Endothelial cell of umbilical vein (primary cell): Measurements from ENCODE around the gene PDK1. TPM values are rescaled to one million over a fixed set of nuclear protein-coding genes. Genes with fewer than 3 reads are reported as not detected.

ENCODE experiments used
- BruUV-seq: library from RNA; stranded (reverse); fragments of 400-500 nt; replicated peaks from 2 replicates; lab custom pipeline; 2021; lab: Mats Ljungman, UMichigan
- CTCF ChIA-PET: fragments of 300-600, 350-600 bp; sonication (Branson Sonifier 250); formaldehyde crosslinking; loops from one replicate; lab custom pipeline; 2021; ENCODE audit warnings: antibody characterized with exemption, inconsistent platforms; lab: Charles Lee
- POLR2A ChIA-PET: fragments of 300-600, 350-600 bp; sonication (Branson Sonifier 250); formaldehyde crosslinking; loops from one replicate; lab custom pipeline; 2021; ENCODE audit warnings: antibody characterized with exemption, inconsistent platforms; lab: Charles Lee
- DNase-seq: peaks from one replicate; pipeline ENCODE4 v3.0.0-alpha.2; 2011; ENCODE audit warnings: low read depth, low spot score
- FAIRE-seq: peaks from 2 replicates; lab custom pipeline; 2011; peaks lifted over from hg19 to GRCh38; lab: Jason Lieb, UNC
- H2AFZ ChIP-seq: 2 replicates; pipeline ENCODE4 v1.6.0; 2012; ENCODE audit warnings: low read depth, low read length, control low read depth, inconsistent platforms
- H3K27ac ChIP-seq: 2 replicates; pipeline ENCODE4 v1.5.1; 2011; ENCODE audit warnings: low read depth, mild to moderate bottlenecking, control low read depth, low read length, moderate library complexity; ENCODE audit not compliant: insufficient read depth
- H3K27me3 ChIP-seq, 2 experiments: 2 replicates each; pipeline versions ENCODE4 v1.6.0 to v1.6.1; 2011; ENCODE audit warnings: low read length in 2 of 2, mixed read lengths in 1 of 2; ENCODE audit not compliant: control insufficient read depth in 2 of 2, insufficient read depth in 2 of 2
- H3K36me3 ChIP-seq, 2 experiments: 2 replicates in 1 of 2; 3 replicates in 1 of 2; pipeline ENCODE4 v1.5.1; 2011; ENCODE audit warnings: low read length in 2 of 2, mild to moderate bottlenecking in 1 of 2, moderate library complexity in 1 of 2; ENCODE audit not compliant: control insufficient read depth in 2 of 2, insufficient read depth in 2 of 2; ENCODE audit errors: extremely low read depth in 1 of 2
- H3K4me1 ChIP-seq: 3 replicates; pipeline ENCODE4 v1.5.1; 2011; ENCODE audit warnings: mild to moderate bottlenecking, low read length; ENCODE audit not compliant: control insufficient read depth, insufficient read depth; ENCODE audit errors: extremely low read depth
- H3K4me2 ChIP-seq: 2 replicates; pipeline ENCODE4 v1.6.1; 2011; ENCODE audit warnings: low read length, control low read depth, mixed read lengths; ENCODE audit not compliant: insufficient read depth
- H3K4me3 ChIP-seq, 3 experiments: fragments of 200-600 bp in 1 of 3; sonication (generic), shearing (Covaris generic) in 1 of 3; replicated peaks in 1 of 3; 2 replicates each; pipeline ENCODE4 v1.5.1; 2011 to 2016; ENCODE audit warnings: control low read depth in 3 of 3, low read length in 3 of 3, mild to moderate bottlenecking in 2 of 3, inconsistent platforms in 1 of 3, low read depth in 1 of 3, moderate library complexity in 1 of 3; ENCODE audit not compliant: insufficient read depth in 1 of 3
- H3K79me2 ChIP-seq: 2 replicates; pipeline ENCODE4 v1.6.0; 2012; ENCODE audit warnings: low read length, inconsistent platforms; ENCODE audit not compliant: control insufficient read depth, insufficient read depth
- H3K9ac ChIP-seq: replicated peaks from 2 replicates; pipeline ENCODE3; 2011; ENCODE audit warnings: low read length, control low read depth; ENCODE audit not compliant: insufficient read depth; ENCODE audit errors: extremely low read depth
- H3K9me1 ChIP-seq: replicated peaks from 3 replicates; pipeline ENCODE4 v1.6.0; 2011; ENCODE audit warnings: mild to moderate bottlenecking, low read length; ENCODE audit not compliant: control insufficient read depth, insufficient read depth; ENCODE audit errors: extremely low read depth
- H3K9me3 ChIP-seq: replicated peaks from 2 replicates; pipeline ENCODE4 v1.5.1; 2012; ENCODE audit warnings: low read length, inconsistent platforms; ENCODE audit not compliant: control insufficient read depth, insufficient read depth
- H4K20me1 ChIP-seq: replicated peaks from 2 replicates; pipeline ENCODE3; 2011; ENCODE audit warnings: mild to moderate bottlenecking, low read length; ENCODE audit not compliant: control insufficient read depth, insufficient read depth; ENCODE audit errors: extremely low read depth
- EZH2 ChIP-seq: IDR thresholded peaks from 2 replicates; pipeline ENCODE4 v1.6.1; 2012; ENCODE audit warnings: borderline replicate concordance, low read depth, mild to moderate bottlenecking, moderate library complexity, low read length, inconsistent platforms; ENCODE audit not compliant: severe bottlenecking
- FOS ChIP-seq: IDR thresholded peaks from 2 replicates; pipeline ENCODE4 v1.6.1; 2011; ENCODE audit warnings: mild to moderate bottlenecking, low read length, moderate library complexity, borderline replicate concordance; ENCODE audit not compliant: insufficient read depth
- GATA2 ChIP-seq: IDR thresholded peaks from 2 replicates; pipeline ENCODE4 v1.7.0; 2011; ENCODE audit warnings: low read depth, mild to moderate bottlenecking, moderate library complexity, mixed read lengths, low read length; ENCODE audit not compliant: insufficient read length, insufficient read depth
- JUN ChIP-seq: IDR thresholded peaks from 2 replicates; pipeline ENCODE4 v1.6.1; 2011; ENCODE audit warnings: borderline replicate concordance, low read depth; ENCODE audit not compliant: insufficient read length, insufficient read depth
- MYC ChIP-seq: IDR thresholded peaks from one replicate; pipeline ENCODE4 v1.6.1; 2011; ENCODE audit warnings: mild to moderate bottlenecking, low read depth, low read length
- POLR2A ChIP-seq: IDR thresholded peaks from 2 replicates; pipeline ENCODE4 v1.6.1; 2012; ENCODE audit warnings: low read depth, mild to moderate bottlenecking, control low read depth, low read length
- POLR2AphosphoS5 ChIP-seq: IDR thresholded peaks from 2 replicates; pipeline ENCODE4 v1.6.1; 2012; ENCODE audit warnings: low read depth, mild to moderate bottlenecking, control low read depth, low read length, moderate library complexity; ENCODE audit not compliant: insufficient read depth
- dilution Hi-C: fragments of 300-500 bp; cut with MboI; formaldehyde crosslinking; loops from one replicate; pipeline ENCODE4 v1.15.0; 2019; ENCODE audit warnings: low sequenced_read_pairs; ENCODE audit not compliant: extremely low pct_ligation_motif_present
- intact Hi-C: fragments of 100-400 bp; cut with micrococcal nuclease; formaldehyde crosslinking; loops from one replicate; pipeline ENCODE4 v1.10.0; 2022
- polyA plus RNA-seq, 4 experiments: library from polyadenylated mRNA; depleted of rRNA in 3 of 4; stranded (reverse) in 3 of 4; unstranded in 1 of 4; fragments of >200 nt; gene quantifications; 2 replicates each; pipeline versions ENCODE4 v1.2.1 to v1.2.3, GENCODE V29; 2011 to 2012; ENCODE audit warnings: missing spikeins in 1 of 4
- total RNA-seq: library from RNA; stranded (reverse); gene quantifications from 2 replicates; pipeline ENCODE4 v1.2.3, GENCODE V29; 2021
- TF ChIP-seq, protein P1 (sequence below): IDR thresholded peaks from 2 replicates; pipeline ENCODE4 v1.6.1; 2011; ENCODE audit not compliant: insufficient read depth, insufficient read length
- TF ChIP-seq, protein P2 (sequence below), 2 donors: IDR thresholded peaks; 1 replicate in 1 of 2; 2 replicates in 1 of 2; pipeline ENCODE4 v1.5.1; 2011; ENCODE audit warnings: low read length in 2 of 2, mild to moderate bottlenecking in 2 of 2, moderate library complexity in 2 of 2, control low read depth in 1 of 2, inconsistent platforms in 1 of 2, low read depth in 1 of 2; ENCODE audit not compliant: insufficient read depth in 1 of 2; ENCODE audit errors: extremely low read depth in 1 of 2

PDK1 gene
- total and polyA plus RNA-seq, 2 donors (not counting 3 experiments of a cell fraction or from before 2014, with no cell fraction given) = 3.7 to 16.9 TPM

- Histone ChIP-seq H3K27me3 (no peaks in the 10 kb centered on the region), H3K79me2 (peaks cover 8% of the 10 kb centered on the region), H3K9ac (no peak overlapping the region), H3K9me3 (no peaks in the 10 kb centered on the region), H3K36me3 (peaks cover 0 to 6% of the 10 kb centered on the region in 2 experiments), H3K9me1 (no peaks in the 10 kb centered on the region), H2AFZ (no peak overlapping the region), H3K4me2 (no peak overlapping the region), H3K4me1 (peaks cover under 1% of the 10 kb centered on the region), H4K20me1 (no peaks in the 10 kb centered on the region), H3K27ac (no peak overlapping the region), H3K4me3 (no peak overlapping the region)
- DNase-seq = no peak
- ChIA-PET CTCF (interaction anchor here (0.9 kb wide), 1 partner anchor 10 kb away, joined by 4 read pairs; no protein-coding TSS in a partner anchor), POLR2A (no interaction called here)
- no peak for FAIRE-seq
- dilution Hi-C loops = no loop called here
- BruUV-seq = no TSS peak
- intact Hi-C loops = no loop called here
- TF ChIP-seq, protein P1, sequence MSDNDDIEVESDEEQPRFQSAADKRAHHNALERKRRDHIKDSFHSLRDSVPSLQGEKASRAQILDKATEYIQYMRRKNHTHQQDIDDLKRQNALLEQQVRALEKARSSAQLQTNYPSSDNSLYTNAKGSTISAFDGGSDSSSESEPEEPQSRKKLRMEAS = no peak
- TF ChIP-seq JUN = no peak
- no peak for TF ChIP-seq POLR2AphosphoS5
- TF ChIP-seq GATA2 = no peak
- TF ChIP-seq POLR2A = no peak
- TF ChIP-seq FOS = no peak
- TF ChIP-seq MYC = no peak
- TF ChIP-seq, protein P2, sequence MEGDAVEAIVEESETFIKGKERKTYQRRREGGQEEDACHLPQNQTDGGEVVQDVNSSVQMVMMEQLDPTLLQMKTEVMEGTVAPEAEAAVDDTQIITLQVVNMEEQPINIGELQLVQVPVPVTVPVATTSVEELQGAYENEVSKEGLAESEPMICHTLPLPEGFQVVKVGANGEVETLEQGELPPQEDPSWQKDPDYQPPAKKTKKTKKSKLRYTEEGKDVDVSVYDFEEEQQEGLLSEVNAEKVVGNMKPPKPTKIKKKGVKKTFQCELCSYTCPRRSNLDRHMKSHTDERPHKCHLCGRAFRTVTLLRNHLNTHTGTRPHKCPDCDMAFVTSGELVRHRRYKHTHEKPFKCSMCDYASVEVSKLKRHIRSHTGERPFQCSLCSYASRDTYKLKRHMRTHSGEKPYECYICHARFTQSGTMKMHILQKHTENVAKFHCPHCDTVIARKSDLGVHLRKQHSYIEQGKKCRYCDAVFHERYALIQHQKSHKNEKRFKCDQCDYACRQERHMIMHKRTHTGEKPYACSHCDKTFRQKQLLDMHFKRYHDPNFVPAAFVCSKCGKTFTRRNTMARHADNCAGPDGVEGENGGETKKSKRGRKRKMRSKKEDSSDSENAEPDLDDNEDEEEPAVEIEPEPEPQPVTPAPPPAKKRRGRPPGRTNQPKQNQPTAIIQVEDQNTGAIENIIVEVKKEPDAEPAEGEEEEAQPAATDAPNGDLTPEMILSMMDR (IDR thresholded peaks at IDR 0.05; ENCODE audit: extremely low read depth in 1 of 2, insufficient read depth in 1 of 2, low read depth in 1 of 2, low read length in 2 of 2) = no peak
- TF ChIP-seq EZH2 = no peak
These were observed 6.4 kb downstream of the PDK1 start for GRCh38 chr2:172562298-172562697.
